GM12878 (cell line): Measurements from ENCODE around the gene GLI2. TPM values are rescaled to one million over a fixed set of nuclear protein-coding genes. Genes with fewer than 3 reads are reported as not detected.

ENCODE experiments used
- ATAC-seq: fragments of 200-7000 bp; cut with Tn5 transposase; 3 replicates; pipeline ENCODE4 v1.9.1; 2020; ENCODE audit warnings: mild to moderate bottlenecking, moderate library complexity
- BruUV-seq: library from RNA; stranded (reverse); fragments of 400-500 nt; replicated peaks from 2 replicates; lab custom pipeline; 2021; lab: Mats Ljungman, UMichigan
- CTCF ChIA-PET: fragments of 300-600 bp; sonication (Branson Sonifier 250); formaldehyde crosslinking; extraction: SDS; loops from one replicate; lab custom pipeline; 2021; ENCODE audit warnings: inconsistent platforms; lab: Yijun Ruan, JAX
- POLR2A ChIA-PET: fragments of 350-600 bp; formaldehyde crosslinking; extraction: SDS; loops from one replicate; lab custom pipeline; 2021; ENCODE audit warnings: inconsistent platforms; lab: Charles Lee
- RAD21 ChIA-PET: fragments of 300-600 bp; sonication (Branson Sonifier 250); formaldehyde crosslinking; loops from one replicate; lab custom pipeline; 2023; ENCODE audit warnings: antibody characterized with exemption; ENCODE audit not compliant: unreplicated experiment; lab: Charles Lee
- SMC1A ChIA-PET: fragments of 300-600 bp; sonication (Branson Sonifier 250); formaldehyde crosslinking; loops from one replicate; lab custom pipeline; 2023; ENCODE audit not compliant: unreplicated experiment, uncharacterized antibody; lab: Charles Lee
- DNase-seq: peaks from one replicate; pipeline ENCODE4 v3.0.0-alpha.2; 2011; ENCODE audit warnings: low read depth, low spot score
- FAIRE-seq: peaks from 3 replicates; lab custom pipeline; 2011; peaks lifted over from hg19 to GRCh38; lab: Jason Lieb, UNC
- H2AFZ ChIP-seq: 2 replicates; pipeline ENCODE4 v1.6.0; 2011; ENCODE audit warnings: low read depth, low read length, control low read depth; ENCODE audit not compliant: control insufficient read depth
- H3K27ac ChIP-seq: 2 replicates; pipeline ENCODE4 v1.5.1; 2011; ENCODE audit warnings: control low read depth; ENCODE audit not compliant: control insufficient read depth, insufficient read depth
- H3K27me3 ChIP-seq, 2 experiments: replicated peaks in 1 of 2; 2 replicates each; pipeline versions ENCODE4 v1.6.0 to v1.6.1; 2011; ENCODE audit warnings: low read length in 1 of 2; ENCODE audit not compliant: control insufficient read depth in 2 of 2, insufficient read depth in 2 of 2
- H3K36me3 ChIP-seq, 2 experiments: 2 replicates each; pipeline ENCODE4 v1.5.1; 2011; ENCODE audit warnings: low read length in 1 of 2; ENCODE audit not compliant: control insufficient read depth in 2 of 2, insufficient read depth in 2 of 2
- H3K4me1 ChIP-seq: 2 replicates; pipeline ENCODE4 v1.6.1; 2011; ENCODE audit warnings: mild to moderate bottlenecking, low read length, moderate library complexity, mixed read lengths; ENCODE audit not compliant: control insufficient read depth, insufficient read depth
- H3K4me2 ChIP-seq: 2 replicates; pipeline ENCODE4 v1.6.0; 2011; ENCODE audit warnings: control low read depth; ENCODE audit not compliant: control insufficient read depth, insufficient read depth
- H3K4me3 ChIP-seq: fragments of 200-600 bp; sonication (generic); 2 replicates; pipeline ENCODE4 v1.5.1; 2016
- H3K79me2 ChIP-seq: 2 replicates; pipeline ENCODE4 v1.6.0; 2011; ENCODE audit warnings: low read length; ENCODE audit not compliant: control insufficient read depth, insufficient read depth
- H3K9ac ChIP-seq: 2 replicates; pipeline ENCODE4 v1.8.0; 2011; ENCODE audit warnings: low read length, control low read depth, mixed read lengths; ENCODE audit not compliant: control insufficient read depth, insufficient read depth
- H3K9me3 ChIP-seq: replicated peaks from 3 replicates; pipeline ENCODE4 v1.5.1; 2011; ENCODE audit warnings: mild to moderate bottlenecking, low read length; ENCODE audit not compliant: control insufficient read depth, insufficient read depth
- H4K20me1 ChIP-seq: 2 replicates; pipeline ENCODE4 v1.6.0; 2011; ENCODE audit not compliant: control insufficient read depth, insufficient read depth
- CHD1 ChIP-seq: IDR thresholded peaks from 2 replicates; pipeline ENCODE4 v1.6.1; 2012; ENCODE audit warnings: low read depth, low read length, improper control_type of control experiment
- CHD2 ChIP-seq: IDR thresholded peaks from 2 replicates; pipeline ENCODE4 v1.6.1; 2011; ENCODE audit warnings: low read depth, low read length, improper control_type of control experiment, borderline replicate concordance
- ESRRA ChIP-seq: IDR thresholded peaks from 2 replicates; pipeline ENCODE4 v1.6.1; 2012; ENCODE audit warnings: mild to moderate bottlenecking, low read length, improper control_type of control experiment
- FOXK2 ChIP-seq: fragments of 450-650 bp; IDR thresholded peaks from 2 replicates; pipeline ENCODE4 v1.6.1; 2017; ENCODE audit warnings: mild to moderate bottlenecking, moderate library complexity
- IRF5 ChIP-seq: fragments of 450-650 bp; IDR thresholded peaks from 2 replicates; pipeline ENCODE4 v1.6.1; 2017; ENCODE audit warnings: borderline replicate concordance
- NFIC ChIP-seq: IDR thresholded peaks from 2 replicates; pipeline ENCODE4 v1.6.1; 2012; ENCODE audit warnings: low read depth, mild to moderate bottlenecking, inconsistent platforms, low read length, moderate library complexity
- NFYA ChIP-seq: IDR thresholded peaks from 2 replicates; pipeline ENCODE4 v1.6.1; 2011; ENCODE audit warnings: low read depth, mild to moderate bottlenecking, low read length, improper control_type of control experiment, borderline replicate concordance
- PML ChIP-seq: IDR thresholded peaks from 2 replicates; pipeline ENCODE4 v1.6.1; 2012; ENCODE audit warnings: low read length, inconsistent platforms
- RELA ChIP-seq: fragments of 450-650 bp; IDR thresholded peaks from 2 replicates; pipeline ENCODE4 v1.8.0; 2014; ENCODE audit warnings: borderline replicate concordance; ENCODE audit not compliant: partially characterized antibody
- RELB ChIP-seq: fragments of 450-650 bp; IDR thresholded peaks from 2 replicates; pipeline ENCODE4 v1.6.1; 2017; ENCODE audit warnings: low read depth, mild to moderate bottlenecking, moderate library complexity
- SMC3 ChIP-seq: IDR thresholded peaks from 2 replicates; pipeline ENCODE4 v1.6.1; 2011; ENCODE audit warnings: low read length, improper control_type of control experiment, borderline replicate concordance
- STAT1 ChIP-seq: fragments of 450-650 bp; conservative IDR thresholded peaks from 2 replicates; pipeline ENCODE4 v1.6.1; 2014; ENCODE audit warnings: antibody characterized with exemption, mild to moderate bottlenecking
- TARDBP ChIP-seq: IDR thresholded peaks from 2 replicates; pipeline ENCODE4 v1.6.1; 2016; ENCODE audit warnings: borderline replicate concordance
- TBL1XR1 ChIP-seq: IDR thresholded peaks from 2 replicates; pipeline ENCODE4 v1.6.1; 2012; ENCODE audit warnings: low read depth, low read length, improper control_type of control experiment
- TCF3 ChIP-seq: IDR thresholded peaks from 2 replicates; pipeline ENCODE4 v1.6.1; 2012; ENCODE audit warnings: low read depth, mild to moderate bottlenecking, low read length, borderline replicate concordance; ENCODE audit not compliant: insufficient read depth
- ZBED1 ChIP-seq: IDR thresholded peaks from 2 replicates; pipeline ENCODE4 v1.6.1; 2016; ENCODE audit warnings: borderline replicate concordance
- ZNF274 ChIP-seq: IDR thresholded peaks from one replicate; pipeline ENCODE4 v1.8.0; 2011; ENCODE audit not compliant: insufficient read length, insufficient read depth
- WGBS: methylation state at CpG from one replicate; pipeline ENCODE4 v1.1.6; 2016; ENCODE audit warnings: low lambda C conversion rate; ENCODE audit not compliant: insufficient replicate concordance, insufficient coverage; ENCODE audit errors: missing lambda C conversion rate; 5-methylcytosine and 5-hydroxymethylcytosine counted together
- in situ Hi-C: fragments of 300-500 bp; cut with MboI; formaldehyde crosslinking; loops from 9 replicates; pipeline ENCODE4 v1.14.3; 2018; ENCODE audit warnings: mixed read lengths
- intact Hi-C: fragments of 100-400 bp; cut with micrococcal nuclease; formaldehyde crosslinking; loops from one replicate; pipeline ENCODE4 v1.14.2; 2022; ENCODE audit not compliant: unreplicated experiment
- polyA plus RNA-seq, 11 experiments: library from polyadenylated mRNA; depleted of rRNA in 4 of 11; unstranded in 6 of 11; stranded (reverse) in 5 of 11; fragments of >200 nt; fragmentation: Nextera tagmentation in 4 of 11; fragmentation: Illumina TruSeq in 1 of 11; extraction: Ambion mirVana in 4 of 11; extraction: Trizol in 1 of 11; gene quantifications; 1 replicate in 1 of 11; 2 replicates in 10 of 11; pipeline versions ENCODE4 v1.2.1 to v1.2.3, GENCODE V29; 2011 to 2016; ENCODE audit warnings: inconsistent platforms in 2 of 11, missing spikeins in 2 of 11, low read depth in 1 of 11
- total RNA-seq, 4 experiments: library from RNA; depleted of rRNA in 3 of 4; stranded (reverse); fragments of >200 nt in 3 of 4; fragmentation: Illumina TruSeq in 1 of 4; extraction: Trizol in 1 of 4; gene quantifications; 2 replicates each; pipeline versions ENCODE4 v1.2.1 to v1.2.3, GENCODE V29; 2013 to 2021
- TF ChIP-seq, protein P1 (sequence below): IDR thresholded peaks from 2 replicates; pipeline ENCODE4 v1.6.1; 2011; ENCODE audit warnings: borderline replicate concordance, low read depth, mild to moderate bottlenecking, moderate library complexity, mixed read lengths, low read length; ENCODE audit not compliant: insufficient read depth; ENCODE audit errors: extremely low read length

GLI2 gene
- total and polyA plus RNA-seq, 10 of the 15 experiments (the other 5 are each of a cell fraction or from before 2014, with no cell fraction given): 0.01 TPM; not detected in 9

DNA sequence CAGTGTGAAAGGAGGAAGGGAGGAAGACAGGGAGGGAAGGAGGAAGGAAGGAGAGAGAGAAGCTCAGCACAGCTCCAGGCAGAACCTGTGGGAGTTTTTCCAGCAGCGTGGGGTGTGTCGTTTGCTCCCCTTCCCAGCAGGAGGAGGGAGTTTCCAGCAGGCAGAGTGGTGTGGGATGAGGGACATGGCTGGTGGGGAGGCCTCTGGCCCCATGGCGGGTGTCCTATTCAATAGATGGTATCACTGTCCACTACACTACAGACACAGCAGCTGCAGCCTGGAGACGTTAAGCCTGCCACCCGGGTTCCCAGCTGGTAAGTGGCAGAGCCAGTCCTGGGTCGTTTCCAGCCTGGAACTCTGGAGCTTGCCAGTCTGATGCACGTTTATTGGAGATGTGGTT is 44.7 kb downstream of the GLI2 start (continued):
- no peak for TF ChIP-seq CHD2

DNA sequence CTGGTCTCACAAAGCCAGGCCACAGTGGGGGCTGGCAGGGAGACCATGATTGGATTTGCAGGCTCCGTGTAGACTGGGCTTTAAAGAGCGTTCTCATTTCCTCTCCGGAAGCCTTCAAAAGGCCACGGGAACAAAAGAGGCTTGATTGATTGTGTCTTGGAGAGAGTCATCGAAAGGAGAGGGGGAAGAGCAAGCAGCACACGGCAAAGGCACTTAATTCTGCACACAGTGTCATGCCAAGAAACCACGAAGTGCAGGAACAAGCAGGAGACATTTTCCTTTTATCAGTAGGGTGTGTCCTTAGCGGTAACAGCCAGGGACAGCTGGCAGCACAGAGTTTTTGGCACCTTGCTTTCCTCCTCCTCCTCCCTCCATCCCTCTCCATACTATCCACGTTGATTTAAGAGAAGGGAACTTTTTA is 47.7 kb downstream of the GLI2 start:
- Histone ChIP-seq H3K27me3 (no peaks in the 10 kb centered on the region; a peak in 1 of 4 replicates), H3K9me3 (no peaks in the 10 kb centered on the region), H3K4me3 (no peak overlapping the region), H3K4me1 (no peaks in the 10 kb centered on the region), H2AFZ (no peak overlapping the region), H4K20me1 (no peaks in the 10 kb centered on the region)
- BruUV-seq: no TSS peak
- RAD21 ChIA-PET: no interaction called here
- TF ChIP-seq CHD1 (no peak), PML (no peak), TBL1XR1 (no peak), NFIC (no peak), NFYA (no peak), STAT1 (no peak), TARDBP (no peak), ZBED1 (no peak), FOXK2 (no peak), ESRRA (no peak), IRF5 (no peak), RELB (no peak), TCF3 (no peak), ZNF274 (no peak), RELA (no peak), SMC3 (no peak)
- TF ChIP-seq, protein P1, sequence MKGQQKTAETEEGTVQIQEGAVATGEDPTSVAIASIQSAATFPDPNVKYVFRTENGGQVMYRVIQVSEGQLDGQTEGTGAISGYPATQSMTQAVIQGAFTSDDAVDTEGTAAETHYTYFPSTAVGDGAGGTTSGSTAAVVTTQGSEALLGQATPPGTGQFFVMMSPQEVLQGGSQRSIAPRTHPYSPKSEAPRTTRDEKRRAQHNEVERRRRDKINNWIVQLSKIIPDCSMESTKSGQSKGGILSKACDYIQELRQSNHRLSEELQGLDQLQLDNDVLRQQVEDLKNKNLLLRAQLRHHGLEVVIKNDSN: no peak
- TF ChIP-seq, all 136 proteins: peak for 0
- ChIA-PET CTCF (no interaction called here), POLR2A (no interaction called here), SMC1A (no interaction called here)
- no peak overlapping the region for H3K4me2 ChIP-seq
- no peak overlapping the region for H3K9ac ChIP-seq
- FAIRE-seq (no peak), DNase-seq (no peak), ATAC-seq (no peak)
- H3K27ac ChIP-seq: no peak overlapping the region
- in situ Hi-C loops (no loop called here), intact Hi-C loops (no loop called here)
- no peaks in the 10 kb centered on the region for H3K36me3 ChIP-seq
- WGBS: 2% methylated on average over 9 of the region's 9 CpGs
- no peaks in the 10 kb centered on the region for H3K79me2 ChIP-seq
